SK-N-SH treated with all-trans-retinoic acid at 6 μM for 48 hours (cell line): Measurements from ENCODE around the gene NXN.

Experiments
- ATAC-seq: fragments of 200-7000 bp; cut with Tn5 transposase; 3 replicates; pipeline ENCODE4 v1.9.1; 2020; ENCODE audit warnings: mild to moderate bottlenecking, moderate library complexity
- ARNTL ChIP-seq: fragments of 450-650 bp; formaldehyde crosslinking; IDR thresholded peaks from 2 replicates; pipeline ENCODE4 v1.5.0; 2020; ENCODE audit warnings: low read depth, mild to moderate bottlenecking, moderate library complexity, borderline replicate concordance
- BACH2 ChIP-seq: fragments of 250-450 bp; sonication (Bioruptor Pico); IDR thresholded peaks from 2 replicates; pipeline ENCODE4 v1.9.0; 2021; ENCODE audit warnings: mild to moderate bottlenecking, borderline replicate concordance
- CREB5 ChIP-seq: fragments of 250-450 bp; sonication (Bioruptor Pico); IDR thresholded peaks from 2 replicates; pipeline ENCODE4 v1.5.1; 2020; ENCODE audit warnings: low read depth, mild to moderate bottlenecking, moderate library complexity
- CSDC2 ChIP-seq: fragments of 250-450 bp; sonication (Bioruptor Pico); IDR thresholded peaks from 2 replicates; pipeline ENCODE4 v1.5.0; 2020; ENCODE audit warnings: mild to moderate bottlenecking, moderate library complexity
- CSRNP3 ChIP-seq: fragments of 250-450 bp; sonication (Bioruptor Pico); IDR thresholded peaks from 2 replicates; pipeline ENCODE4 v1.5.1; 2021; ENCODE audit warnings: mild to moderate bottlenecking, moderate library complexity
- ESRRG ChIP-seq: fragments of 250-450 bp; sonication (Bioruptor Pico); IDR thresholded peaks from 2 replicates; pipeline ENCODE4 v1.6.1; 2021; ENCODE audit warnings: mild to moderate bottlenecking
- GLIS3 ChIP-seq: fragments of 250-450 bp; sonication (Bioruptor Pico); IDR thresholded peaks from 2 replicates; pipeline ENCODE4 v1.5.0; 2020; ENCODE audit warnings: mild to moderate bottlenecking, moderate library complexity
- ISL1 ChIP-seq: fragments of 250-450 bp; sonication (Bioruptor Pico); IDR thresholded peaks from 2 replicates; pipeline ENCODE4 v2.1.2; 2022; ENCODE audit warnings: mild to moderate bottlenecking, moderate library complexity
- OSR1 ChIP-seq: fragments of 250-450 bp; sonication (Bioruptor Pico); IDR thresholded peaks from 2 replicates; pipeline ENCODE4 v1.8.0; 2022; ENCODE audit warnings: moderate library complexity, mild to moderate bottlenecking, inconsistent platforms
- PATZ1 ChIP-seq: fragments of 250-450 bp; sonication (Bioruptor Pico); IDR thresholded peaks from 2 replicates; pipeline ENCODE4 v1.8.0; 2020; ENCODE audit warnings: mild to moderate bottlenecking, moderate library complexity, borderline replicate concordance
- POU6F1 ChIP-seq: fragments of 250-450 bp; sonication (Bioruptor Pico); IDR thresholded peaks from 2 replicates; pipeline ENCODE4 v1.8.0; 2021; ENCODE audit warnings: low read depth, mild to moderate bottlenecking, moderate library complexity, borderline replicate concordance
- PPARA ChIP-seq: fragments of 250-450 bp; sonication (Bioruptor Pico); IDR thresholded peaks from 2 replicates; pipeline ENCODE4 v1.5.0; 2020; ENCODE audit warnings: mild to moderate bottlenecking, borderline replicate concordance
- RARB ChIP-seq: fragments of 250-450 bp; sonication (Bioruptor Pico); IDR thresholded peaks from 2 replicates; pipeline ENCODE4 v1.8.0; 2021; ENCODE audit warnings: mild to moderate bottlenecking, moderate library complexity
- SNAI2 ChIP-seq: fragments of 250-450 bp; sonication (Bioruptor Pico); IDR thresholded peaks from 2 replicates; pipeline ENCODE4 v1.5.0; 2020; ENCODE audit warnings: mild to moderate bottlenecking, moderate library complexity
- TCF4 ChIP-seq: fragments of 250-450 bp; sonication (Bioruptor Pico); IDR thresholded peaks from 2 replicates; pipeline ENCODE4 v1.8.0; 2021; ENCODE audit warnings: mild to moderate bottlenecking, moderate library complexity, borderline replicate concordance
- ZC3H10 ChIP-seq: fragments of 250-450 bp; sonication (Bioruptor Pico); IDR thresholded peaks from 2 replicates; pipeline ENCODE4 v1.5.1; 2021; ENCODE audit warnings: mild to moderate bottlenecking, moderate library complexity
- ZFP3 ChIP-seq: fragments of 250-450 bp; sonication (Bioruptor Pico); IDR thresholded peaks from 2 replicates; pipeline ENCODE4 v1.5.0; 2020; ENCODE audit warnings: mild to moderate bottlenecking, moderate library complexity
- ZFP30 ChIP-seq: fragments of 450-650 bp; formaldehyde crosslinking; IDR thresholded peaks from 2 replicates; pipeline ENCODE4 v1.5.0; 2022; ENCODE audit warnings: mild to moderate bottlenecking, moderate library complexity
- ZNF565 ChIP-seq: fragments of 450-650 bp; formaldehyde crosslinking; conservative IDR thresholded peaks from 2 replicates; pipeline ENCODE4 v1.5.0; 2020; ENCODE audit warnings: low read depth, mild to moderate bottlenecking, moderate library complexity
- ZNF70 ChIP-seq: fragments of 450-650 bp; formaldehyde crosslinking; IDR thresholded peaks from 2 replicates; pipeline ENCODE4 v1.5.0; 2020; ENCODE audit warnings: mild to moderate bottlenecking, moderate library complexity
- ZNF8 ChIP-seq: fragments of 450-650 bp; formaldehyde crosslinking; IDR thresholded peaks from 2 replicates; pipeline ENCODE4 v1.5.0; 2020; ENCODE audit warnings: mild to moderate bottlenecking, moderate library complexity

NXN gene

GRCh38 chr17:859824-860195 lies 119.8 kb downstream of the NXN start:
- ATAC-seq = no peak; the same call in 2 of the 3 replicates

GRCh38 chr17:859061-859823 lies 120.3 kb downstream of the NXN start:
- ATAC-seq = no peak
- TF ChIP-seq ZNF565 (CRISPR knock-in tag) (no peak), OSR1 (CRISPR knock-in tag) (no peak), ARNTL (CRISPR knock-in tag) (no peak), TCF4 (CRISPR knock-in tag) (no peak), GLIS3 (CRISPR knock-in tag) (no peak), RARB (CRISPR knock-in tag) (no peak), ZC3H10 (CRISPR knock-in tag) (no peak), CSRNP3 (CRISPR knock-in tag) (no peak), ZFP30 (CRISPR knock-in tag) (no peak), CSDC2 (CRISPR knock-in tag) (no peak), BACH2 (CRISPR knock-in tag) (no peak), POU6F1 (CRISPR knock-in tag) (no peak), CREB5 (no peak)

More at GRCh38 chr17:859824-860195, 119.8 kb downstream of the NXN start:
- TF ChIP-seq ESRRG (CRISPR knock-in tag) = no peak
- TF ChIP-seq ZNF70 (CRISPR knock-in tag) = no peak
- TF ChIP-seq ZNF565 (CRISPR knock-in tag) = no peak
- TF ChIP-seq ISL1 (CRISPR knock-in tag) = no peak
- TF ChIP-seq CSDC2 (CRISPR knock-in tag) = no peak
- TF ChIP-seq GLIS3 (CRISPR knock-in tag) = no peak
- no peak for TF ChIP-seq PPARA (CRISPR knock-in tag)
- TF ChIP-seq OSR1 (CRISPR knock-in tag) = no peak
- no peak for TF ChIP-seq ZFP30 (CRISPR knock-in tag)
- TF ChIP-seq CSRNP3 (CRISPR knock-in tag) = no peak
- no peak for TF ChIP-seq SNAI2 (CRISPR knock-in tag)
- TF ChIP-seq, all 23 proteins: peak for 0

GRCh38 chr17:856149-856548 lies 123.4 kb downstream of the NXN start:
- TF ChIP-seq CSRNP3 (CRISPR knock-in tag) = no peak
- TF ChIP-seq ESRRG (CRISPR knock-in tag) = no peak
- TF ChIP-seq BACH2 (CRISPR knock-in tag) = no peak
- ATAC-seq = no peak

- ATAC-seq = no peak
- TF ChIP-seq RARB (CRISPR knock-in tag) = no peak
- no peak for TF ChIP-seq PATZ1 (CRISPR knock-in tag)
- no peak for TF ChIP-seq ESRRG (CRISPR knock-in tag)
- no peak for TF ChIP-seq ZFP3
- TF ChIP-seq BACH2 (CRISPR knock-in tag) = no peak
- no peak for TF ChIP-seq ZC3H10 (CRISPR knock-in tag)
- TF ChIP-seq ZNF8 = no peak
- TF ChIP-seq ZNF70 (CRISPR knock-in tag) = no peak
- TF ChIP-seq SNAI2 (CRISPR knock-in tag) = no peak
- TF ChIP-seq CSRNP3 (CRISPR knock-in tag) = no peak
- no peak for TF ChIP-seq POU6F1 (CRISPR knock-in tag)
Observed at GRCh38 chr17:855569-855968, 124.0 kb downstream of the NXN start.
